ENCODE results near the gene GHDC.

The GHDC gene

DNA sequence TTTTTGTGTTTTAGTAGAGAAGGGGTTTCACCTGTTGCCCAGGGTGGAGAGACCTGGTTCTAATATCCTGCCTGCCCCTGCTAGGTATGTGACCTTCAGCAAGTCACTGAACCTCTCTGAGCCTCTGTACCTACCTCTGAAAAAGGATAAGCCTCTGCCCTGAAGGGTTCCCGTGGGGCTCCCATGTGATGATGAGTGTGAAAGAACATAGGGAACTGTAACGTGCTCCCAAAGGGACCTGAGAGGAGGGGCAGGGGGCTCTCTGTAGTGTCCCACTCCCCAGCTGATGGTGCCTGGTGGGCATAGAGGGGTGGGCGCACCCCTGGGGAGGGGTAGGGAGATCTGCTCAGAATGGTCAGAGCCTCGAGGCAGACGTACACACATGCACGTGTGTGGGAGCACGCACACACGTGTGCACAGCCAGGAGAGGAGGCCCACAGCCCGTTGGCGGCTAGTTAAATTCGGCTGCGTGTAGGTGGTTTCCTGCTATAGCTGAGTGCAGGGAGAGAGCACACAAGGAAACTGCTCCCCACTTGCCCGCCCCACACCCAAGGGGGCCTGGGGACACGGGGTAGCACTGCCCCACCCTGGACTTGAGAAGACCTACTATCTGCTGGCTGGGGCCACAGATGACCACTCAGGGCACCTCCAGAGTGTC is 20.0 kb downstream of the GHDC start:
- Histone ChIP-seq H3K27ac (ENCODE audit: low read depth, low read length) (no peak overlapping the region), H3K9me3 (ENCODE audit: control insufficient read depth in 1 of 2, low read length in 2 of 2) (no peaks in the 10 kb centered on the region), H3K36me3 (ENCODE audit: control insufficient read depth in 1 of 2, insufficient read depth in 2 of 2, low read length in 2 of 2) (no peaks in the 10 kb centered on the region), H3K27me3 (ENCODE audit: control insufficient read depth in 1 of 2, insufficient read depth in 2 of 2, low read length in 2 of 2) (no peaks in the 10 kb centered on the region), H3K9ac (ENCODE audit: low read depth in 1 of 2, low read length in 2 of 2) (no peak overlapping the region), H3K4me3 (ENCODE audit: low read depth in 1 of 2, low read length in 2 of 2) (no peak overlapping the region), H3K4me1 (ENCODE audit: control insufficient read depth in 1 of 2, insufficient read depth in 2 of 2, low read length in 2 of 2) (peaks cover 0 to 3% of the 10 kb centered on the region in 2 donors)

DNA sequence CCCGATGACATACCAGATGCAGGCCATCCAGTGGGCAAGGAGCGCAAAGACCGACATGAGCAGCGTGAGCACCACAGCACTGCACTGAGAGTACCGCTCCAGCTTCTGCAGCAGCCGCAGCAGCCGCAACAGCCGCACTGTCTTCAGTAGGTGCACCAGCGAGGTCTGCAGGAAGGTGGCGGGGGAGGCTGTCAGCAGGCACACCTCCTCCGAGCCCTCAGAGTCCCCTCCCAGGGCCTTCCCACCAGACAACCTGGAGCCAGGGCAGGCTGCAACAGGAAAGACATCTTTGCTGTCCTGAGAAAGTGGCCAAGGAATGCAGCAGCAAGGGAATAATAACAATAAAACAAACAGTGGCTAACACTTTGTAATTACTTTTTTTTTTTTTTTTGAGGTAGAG is 22.5 kb downstream of the GHDC start:
- H3K27me3 ChIP-seq (ENCODE audit: control insufficient read depth in 1 of 2, insufficient read depth in 2 of 2, low read length in 2 of 2), result no peaks in the 10 kb centered on the region
- no peak overlapping the region for H3K9ac ChIP-seq (ENCODE audit: low read depth in 1 of 2, low read length in 2 of 2)
- no peak overlapping the region for H3K27ac ChIP-seq (ENCODE audit: low read depth, low read length)
- H3K9me3 ChIP-seq (ENCODE audit: control insufficient read depth in 1 of 2, low read length in 2 of 2), result no peaks in the 10 kb centered on the region
- no peak overlapping the region for H3K4me3 ChIP-seq (ENCODE audit: low read depth in 1 of 2, low read length in 2 of 2)
- no peaks in the 10 kb centered on the region for H3K36me3 ChIP-seq (ENCODE audit: control insufficient read depth in 1 of 2, insufficient read depth in 2 of 2, low read length in 2 of 2)
- H3K4me1 ChIP-seq (ENCODE audit: control insufficient read depth in 1 of 2, insufficient read depth in 2 of 2, low read length in 2 of 2), result no peaks in the 10 kb centered on the region

GRCh38 chr17:42169351-42169750 is 24.9 kb downstream of the GHDC start:
- Histone ChIP-seq H3K36me3 (ENCODE audit: control insufficient read depth in 1 of 2, insufficient read depth in 2 of 2, low read length in 2 of 2) (no peaks in the 10 kb centered on the region), H3K4me1 (ENCODE audit: control insufficient read depth in 1 of 2, insufficient read depth in 2 of 2, low read length in 2 of 2) (no peaks in the 10 kb centered on the region), H3K27me3 (ENCODE audit: control insufficient read depth in 1 of 2, insufficient read depth in 2 of 2, low read length in 2 of 2) (no peaks in the 10 kb centered on the region), H3K4me3 (ENCODE audit: low read depth in 1 of 2, low read length in 2 of 2) (no peak overlapping the region), H3K9me3 (ENCODE audit: control insufficient read depth in 1 of 2, low read length in 2 of 2) (no peaks in the 10 kb centered on the region), H3K9ac (ENCODE audit: low read depth in 1 of 2, low read length in 2 of 2) (no peak overlapping the region), H3K27ac (ENCODE audit: low read depth, low read length) (no peak overlapping the region)

GRCh38 chr17:42167807-42168206 is 26.5 kb downstream of the GHDC start:
- Histone ChIP-seq H3K4me1 (ENCODE audit: control insufficient read depth in 1 of 2, insufficient read depth in 2 of 2, low read length in 2 of 2) (no peaks in the 10 kb centered on the region), H3K27ac (ENCODE audit: low read depth, low read length) (no peak overlapping the region), H3K9me3 (ENCODE audit: control insufficient read depth in 1 of 2, low read length in 2 of 2) (no peaks in the 10 kb centered on the region), H3K9ac (ENCODE audit: low read depth in 1 of 2, low read length in 2 of 2) (no peak overlapping the region), H3K36me3 (ENCODE audit: control insufficient read depth in 1 of 2, insufficient read depth in 2 of 2, low read length in 2 of 2) (no peaks in the 10 kb centered on the region), H3K4me3 (ENCODE audit: low read depth in 1 of 2, low read length in 2 of 2) (no peak overlapping the region), H3K27me3 (ENCODE audit: control insufficient read depth in 1 of 2, insufficient read depth in 2 of 2, low read length in 2 of 2) (no peaks in the 10 kb centered on the region)

DNA sequence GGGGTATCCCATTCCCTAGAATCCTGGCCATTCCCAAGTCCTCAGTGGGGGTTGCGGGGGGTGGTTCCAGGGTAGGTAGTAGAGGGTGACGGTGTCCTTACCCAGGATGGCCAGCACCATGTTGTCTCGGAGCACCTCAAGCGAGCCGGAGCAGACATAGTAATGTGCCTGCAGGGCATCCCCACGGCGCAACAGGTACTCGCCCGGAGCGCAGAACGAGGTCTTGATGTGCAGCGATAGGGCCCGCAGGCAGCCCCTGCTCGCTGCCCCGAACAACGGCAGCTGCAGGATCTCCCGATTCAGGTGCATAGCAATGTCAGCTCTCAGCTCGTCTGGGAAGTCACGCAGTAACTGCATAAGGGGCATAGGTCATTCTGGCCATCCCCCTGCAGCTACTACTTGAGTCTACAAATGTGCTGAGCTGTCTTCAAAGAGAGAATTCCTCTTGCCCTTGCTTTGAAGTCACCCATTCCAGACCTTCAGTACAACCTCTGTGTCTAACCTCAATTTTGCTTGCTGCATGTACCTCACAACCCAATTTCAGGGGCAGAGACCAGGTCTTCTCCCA is 28.0 kb downstream of the GHDC start:
- H3K36me3 ChIP-seq (ENCODE audit: control insufficient read depth in 1 of 2, insufficient read depth in 2 of 2, low read length in 2 of 2), result no peaks in the 10 kb centered on the region
- no peaks in the 10 kb centered on the region for H3K9me3 ChIP-seq (ENCODE audit: control insufficient read depth in 1 of 2, low read length in 2 of 2)
- H3K9ac ChIP-seq (ENCODE audit: low read depth in 1 of 2, low read length in 2 of 2), result no peak overlapping the region
- H3K4me1 ChIP-seq (ENCODE audit: control insufficient read depth in 1 of 2, insufficient read depth in 2 of 2, low read length in 2 of 2), result no peaks in the 10 kb centered on the region
- no peaks in the 10 kb centered on the region for H3K27me3 ChIP-seq (ENCODE audit: control insufficient read depth in 1 of 2, insufficient read depth in 2 of 2, low read length in 2 of 2)
- no peak overlapping the region for H3K4me3 ChIP-seq (ENCODE audit: low read depth in 1 of 2, low read length in 2 of 2)
- H3K27ac ChIP-seq (ENCODE audit: low read depth, low read length), result no peak overlapping the region

DNA sequence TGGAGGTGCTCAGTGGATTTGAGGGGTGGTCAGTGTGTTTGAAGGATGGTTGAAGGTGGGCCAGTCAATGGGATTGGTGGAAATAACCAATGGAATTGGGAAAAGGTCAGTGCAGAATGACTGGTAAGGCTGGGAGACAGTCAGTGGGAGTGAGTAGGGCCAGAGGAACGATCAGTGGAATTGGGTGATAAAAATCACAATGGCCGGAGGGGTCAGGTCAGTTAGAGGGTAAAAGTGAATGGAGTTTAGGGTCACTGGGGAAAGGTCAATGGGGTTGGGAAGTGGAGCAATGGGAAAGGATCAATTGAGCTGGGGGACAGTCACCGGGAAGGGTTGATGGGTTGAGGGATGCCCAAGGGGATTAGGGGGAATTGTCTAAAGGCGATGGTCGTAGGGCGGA is 28.5 kb downstream of the GHDC start:
- Histone ChIP-seq H3K4me3 (ENCODE audit: low read depth in 1 of 2, low read length in 2 of 2) (no peak overlapping the region), H3K4me1 (ENCODE audit: control insufficient read depth in 1 of 2, insufficient read depth in 2 of 2, low read length in 2 of 2) (no peaks in the 10 kb centered on the region), H3K9me3 (ENCODE audit: control insufficient read depth in 1 of 2, low read length in 2 of 2) (no peaks in the 10 kb centered on the region), H3K9ac (ENCODE audit: low read depth in 1 of 2, low read length in 2 of 2) (no peak overlapping the region), H3K27ac (ENCODE audit: low read depth, low read length) (no peak overlapping the region), H3K27me3 (ENCODE audit: control insufficient read depth in 1 of 2, insufficient read depth in 2 of 2, low read length in 2 of 2) (no peaks in the 10 kb centered on the region), H3K36me3 (ENCODE audit: control insufficient read depth in 1 of 2, insufficient read depth in 2 of 2, low read length in 2 of 2) (no peaks in the 10 kb centered on the region)

DNA sequence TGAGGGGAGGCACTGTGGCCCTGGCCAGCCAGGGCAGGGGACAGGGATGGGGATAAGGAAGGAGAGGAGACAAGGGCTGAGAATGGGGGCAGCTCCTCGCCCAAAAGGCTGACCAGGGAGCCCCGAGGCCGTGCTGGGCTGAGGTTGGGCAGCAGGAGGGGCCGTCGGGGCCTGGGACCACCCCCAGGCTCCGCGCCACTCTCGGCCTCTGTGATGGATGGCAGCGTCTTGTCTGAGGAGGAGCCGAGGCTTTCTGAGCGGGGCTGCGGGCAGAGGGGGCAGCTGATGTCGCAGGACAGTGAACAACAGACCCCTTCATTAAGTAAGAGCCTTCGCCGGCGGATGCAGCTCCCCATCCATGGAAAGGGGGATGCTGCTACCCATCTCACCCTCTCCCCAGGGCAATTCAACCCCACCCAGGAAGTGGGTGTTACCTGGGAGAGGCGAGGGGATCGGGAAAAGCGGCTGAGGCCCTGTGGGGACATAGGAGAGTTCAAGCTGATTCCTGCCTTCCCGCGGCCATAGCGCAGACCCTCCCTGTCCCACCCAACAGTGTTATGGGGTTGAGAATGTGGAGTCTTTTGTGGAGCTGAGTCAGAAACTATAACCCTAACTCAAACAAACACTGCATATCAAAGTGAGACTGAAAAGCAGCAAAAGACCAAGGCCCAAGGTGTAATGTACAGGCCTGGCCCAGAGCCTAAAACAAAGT is 30.4 kb downstream of the GHDC start:
- Histone ChIP-seq H3K27ac (ENCODE audit: low read depth, low read length) (no peak overlapping the region), H3K4me1 (ENCODE audit: control insufficient read depth in 1 of 2, insufficient read depth in 2 of 2, low read length in 2 of 2) (no peaks in the 10 kb centered on the region), H3K36me3 (ENCODE audit: control insufficient read depth in 1 of 2, insufficient read depth in 2 of 2, low read length in 2 of 2) (no peaks in the 10 kb centered on the region), H3K9ac (ENCODE audit: low read depth in 1 of 2, low read length in 2 of 2) (no peak overlapping the region), H3K9me3 (ENCODE audit: control insufficient read depth in 1 of 2, low read length in 2 of 2) (no peaks in the 10 kb centered on the region), H3K4me3 (ENCODE audit: low read depth in 1 of 2, low read length in 2 of 2) (no peak overlapping the region), H3K27me3 (ENCODE audit: control insufficient read depth in 1 of 2, insufficient read depth in 2 of 2, low read length in 2 of 2) (no peaks in the 10 kb centered on the region)

GRCh38 chr17:42163113-42163512 is 31.2 kb downstream of the GHDC start:
- Histone ChIP-seq H3K9me3 (ENCODE audit: control insufficient read depth in 1 of 2, low read length in 2 of 2) (no peaks in the 10 kb centered on the region), H3K9ac (ENCODE audit: low read depth in 1 of 2, low read length in 2 of 2) (no peak overlapping the region), H3K27ac (ENCODE audit: low read depth, low read length) (no peak overlapping the region), H3K36me3 (ENCODE audit: control insufficient read depth in 1 of 2, insufficient read depth in 2 of 2, low read length in 2 of 2) (no peaks in the 10 kb centered on the region), H3K4me1 (ENCODE audit: control insufficient read depth in 1 of 2, insufficient read depth in 2 of 2, low read length in 2 of 2) (no peaks in the 10 kb centered on the region), H3K4me3 (ENCODE audit: low read depth in 1 of 2, low read length in 2 of 2) (no peak overlapping the region), H3K27me3 (ENCODE audit: control insufficient read depth in 1 of 2, insufficient read depth in 2 of 2, low read length in 2 of 2) (no peaks in the 10 kb centered on the region)

- Histone ChIP-seq H3K4me3 (ENCODE audit: low read depth in 1 of 2, low read length in 2 of 2) (no peak overlapping the region), H3K36me3 (ENCODE audit: control insufficient read depth in 1 of 2, insufficient read depth in 2 of 2, low read length in 2 of 2) (no peaks in the 10 kb centered on the region), H3K4me1 (ENCODE audit: control insufficient read depth in 1 of 2, insufficient read depth in 2 of 2, low read length in 2 of 2) (no peaks in the 10 kb centered on the region), H3K9me3 (ENCODE audit: control insufficient read depth in 1 of 2, low read length in 2 of 2) (no peaks in the 10 kb centered on the region), H3K27ac (ENCODE audit: low read depth, low read length) (no peak overlapping the region), H3K9ac (ENCODE audit: low read depth in 1 of 2, low read length in 2 of 2) (no peak overlapping the region), H3K27me3 (ENCODE audit: control insufficient read depth in 1 of 2, insufficient read depth in 2 of 2, low read length in 2 of 2) (no peaks in the 10 kb centered on the region)
These were observed 33.8 kb downstream of the GHDC start for GRCh38 chr17:42160531-42160910.

GRCh38 chr17:42159796-42160530 is 34.3 kb downstream of the GHDC start:
- no peak overlapping the region for H3K9ac ChIP-seq (ENCODE audit: low read depth in 1 of 2, low read length in 2 of 2)
- no peak overlapping the region for H3K27ac ChIP-seq (ENCODE audit: low read depth, low read length)
- H3K4me1 ChIP-seq (ENCODE audit: control insufficient read depth in 1 of 2, insufficient read depth in 2 of 2, low read length in 2 of 2), result no peaks in the 10 kb centered on the region
- H3K9me3 ChIP-seq (ENCODE audit: control insufficient read depth in 1 of 2, low read length in 2 of 2), result no peaks in the 10 kb centered on the region
- no peaks in the 10 kb centered on the region for H3K27me3 ChIP-seq (ENCODE audit: control insufficient read depth in 1 of 2, insufficient read depth in 2 of 2, low read length in 2 of 2)
- no peaks in the 10 kb centered on the region for H3K36me3 ChIP-seq (ENCODE audit: control insufficient read depth in 1 of 2, insufficient read depth in 2 of 2, low read length in 2 of 2)
- no peak overlapping the region for H3K4me3 ChIP-seq (ENCODE audit: low read depth in 1 of 2, low read length in 2 of 2)

Data from duodenal mucosa (tissue), 2 donors.